Left lobe of liver (tissue), 2 donors: ENCODE measurements around the gene TLDC2. TPM values are rescaled to one million over a fixed set of nuclear protein-coding genes. Genes with fewer than 3 reads are reported as not detected.
A peak's percentile ranks its signal among the peaks of the same experiment; 100 is the strongest.
"Not testable (repeated sequence)": the region's sequence is repeated elsewhere in the genome, so short reads cannot be mapped to it uniquely, and the experiment has no call there.

Experiments
- ATAC-seq: fragments of 200-7000 bp; cut with Tn5 transposase; one replicate; pipeline ENCODE4 v1.9.1; 2020; ENCODE audit warnings: mild to moderate bottlenecking, moderate library complexity
- DNase-seq: peaks from one replicate; pipeline ENCODE4 v3.0.0-alpha.2; 2020; ENCODE audit warnings: low spot score
- total RNA-seq: library from RNA; stranded (reverse); gene quantifications from one replicate; pipeline ENCODE4 v1.2.1, GENCODE V29; 2021
- donor health status: DM: no; HTN: no; CAD: no; lungs with moderate emphysema.
- donor health status: DM: no; HTN: yes; CAD: no.

Gene TLDC2
- total RNA-seq, 1 donor from 2014 or later, result not detected

DNA sequence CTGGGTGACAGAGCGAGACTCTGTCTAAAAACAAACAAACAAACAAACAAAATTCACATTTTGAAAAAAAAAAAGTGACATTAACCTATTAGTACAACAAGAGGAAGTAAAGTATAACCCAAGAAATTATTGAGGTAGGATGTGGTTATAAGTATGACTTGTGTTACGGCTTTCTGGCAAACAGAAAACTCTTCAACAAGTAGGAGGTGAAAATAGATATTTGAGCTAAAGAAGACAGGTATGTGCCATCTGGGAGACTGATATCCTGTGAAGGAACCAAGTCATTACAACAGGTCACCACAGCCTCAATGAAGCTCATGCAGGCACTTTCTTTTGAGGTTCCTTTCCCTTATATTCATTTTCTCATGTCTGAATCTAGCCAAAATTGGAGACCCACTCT lies 28.8 kb downstream of the TLDC2 start:
- ATAC-seq (no peak), DNase-seq (no peak)

DNA sequence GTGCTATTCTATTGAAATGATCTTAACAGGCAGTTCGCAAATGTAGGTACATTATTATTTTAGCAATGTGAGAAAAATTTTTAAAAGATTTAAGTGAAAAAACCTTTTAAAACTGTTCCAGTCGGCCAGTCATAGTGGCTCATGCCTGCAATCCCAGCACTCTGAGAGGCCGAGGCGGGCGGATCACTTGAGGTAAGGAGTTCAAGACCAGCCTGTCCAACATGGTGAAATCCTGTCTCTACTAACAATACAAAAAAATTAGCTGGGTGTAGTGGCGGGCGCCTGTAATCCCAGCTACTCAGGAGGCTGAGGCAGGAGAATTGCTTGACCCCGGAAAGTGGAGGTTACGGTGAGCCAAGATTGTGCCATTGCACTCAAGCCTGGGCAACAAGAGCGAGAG lies 29.6 kb downstream of the TLDC2 start:
- not testable (repeated sequence) for DNase-seq, ATAC-seq

DNA sequence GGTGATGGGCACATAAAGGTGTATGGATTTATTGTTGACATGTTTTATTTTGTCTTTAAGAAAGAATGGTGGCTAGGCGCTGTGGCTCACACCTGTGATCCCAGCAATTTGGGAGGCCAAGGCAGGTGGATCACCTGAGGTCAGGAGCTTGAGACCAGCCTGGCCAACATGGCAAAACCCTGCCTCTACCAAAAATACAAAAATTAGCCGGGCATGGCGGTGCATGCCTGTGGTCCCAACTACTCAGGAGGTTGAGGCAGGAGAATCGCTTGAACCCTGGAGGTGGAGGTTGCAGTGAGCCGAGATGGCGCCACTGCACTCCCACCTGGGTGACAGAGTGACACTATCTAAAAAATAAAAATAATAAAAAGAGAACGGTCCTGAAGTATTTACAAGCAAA lies 30.1 kb downstream of the TLDC2 start:
- DNase-seq, ATAC-seq: not testable (repeated sequence)

DNA sequence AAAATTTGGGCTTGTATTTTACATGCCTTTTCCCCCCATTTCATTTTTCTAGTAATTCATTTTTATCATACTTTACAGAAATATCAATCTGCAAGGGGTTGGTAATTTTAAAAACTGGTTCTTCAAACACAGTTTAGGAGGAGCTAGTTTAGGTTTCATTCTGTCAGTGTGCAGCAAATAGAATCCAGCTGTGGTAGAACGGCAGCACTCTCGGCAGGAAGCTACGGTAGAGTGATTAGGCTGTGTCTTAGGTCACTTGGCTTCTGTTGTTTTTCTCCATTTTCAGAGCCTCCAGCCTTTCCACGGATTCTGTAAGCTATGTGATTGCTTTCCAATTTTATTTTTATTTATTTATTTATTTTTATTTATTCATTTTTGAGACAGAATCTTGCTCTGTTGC lies 32.7 kb downstream of the TLDC2 start:
- no peak for ATAC-seq
- no peak for DNase-seq

DNA sequence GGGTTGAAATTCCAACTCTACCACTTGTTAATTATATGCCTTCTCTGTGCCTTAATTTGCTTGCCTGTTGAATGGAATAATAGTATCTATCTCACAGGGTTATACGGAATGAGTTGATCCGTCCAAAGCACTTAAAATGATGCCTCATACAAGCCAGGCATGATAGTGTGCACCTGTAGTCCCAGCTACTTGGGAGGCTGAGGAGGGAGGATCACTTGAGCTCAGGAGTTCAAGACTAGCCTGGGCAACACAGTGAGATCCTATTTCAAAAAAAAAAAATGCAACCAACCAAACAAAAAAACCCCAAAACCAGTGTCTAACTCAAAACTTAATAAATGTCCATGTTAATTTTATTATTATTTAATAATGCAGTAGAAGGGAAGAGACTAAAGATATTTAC lies 40.3 kb downstream of the TLDC2 start:
- ATAC-seq (no peak), DNase-seq (no peak)

DNA sequence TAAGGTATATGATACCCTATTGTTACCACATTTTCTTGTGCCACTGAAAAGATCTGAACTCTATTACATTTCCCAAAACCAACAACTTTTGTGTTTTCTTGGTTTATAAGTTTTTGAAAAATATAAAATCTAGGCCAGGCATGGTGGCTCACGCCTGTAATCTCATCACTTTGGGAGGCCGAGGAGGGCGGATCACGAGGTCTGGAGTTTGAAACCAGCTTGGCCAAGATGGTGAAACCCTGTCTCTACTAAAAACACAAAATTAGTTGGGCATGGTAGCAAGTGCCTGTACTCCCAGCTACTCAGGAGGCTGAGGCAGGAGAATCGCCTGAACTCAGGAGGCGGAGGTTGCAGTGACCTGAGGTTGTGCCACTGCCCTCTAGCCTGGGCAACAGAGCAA lies 41.3 kb downstream of the TLDC2 start:
- DNase-seq (no peak), ATAC-seq (no peak)

DNA sequence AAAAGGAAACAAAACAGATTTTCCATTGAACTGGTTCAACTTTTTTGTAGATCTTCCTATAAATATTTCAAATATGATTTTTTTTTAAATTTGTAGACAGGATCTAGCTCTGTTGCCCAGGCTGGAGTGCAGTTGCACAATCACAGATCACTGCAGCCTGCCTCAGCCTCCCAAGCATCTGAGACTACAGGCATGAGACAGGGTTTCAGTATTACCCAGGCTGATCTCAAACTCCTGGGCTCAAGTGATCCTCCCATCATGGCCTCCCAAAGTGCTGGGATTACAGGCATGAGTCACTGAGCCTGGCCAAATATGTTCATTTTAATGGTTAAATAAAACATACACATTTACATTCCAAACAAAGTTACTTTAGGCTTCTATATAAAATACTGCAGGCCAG lies 42.0 kb downstream of the TLDC2 start:
- ATAC-seq (no peak), DNase-seq (no peak)

DNA sequence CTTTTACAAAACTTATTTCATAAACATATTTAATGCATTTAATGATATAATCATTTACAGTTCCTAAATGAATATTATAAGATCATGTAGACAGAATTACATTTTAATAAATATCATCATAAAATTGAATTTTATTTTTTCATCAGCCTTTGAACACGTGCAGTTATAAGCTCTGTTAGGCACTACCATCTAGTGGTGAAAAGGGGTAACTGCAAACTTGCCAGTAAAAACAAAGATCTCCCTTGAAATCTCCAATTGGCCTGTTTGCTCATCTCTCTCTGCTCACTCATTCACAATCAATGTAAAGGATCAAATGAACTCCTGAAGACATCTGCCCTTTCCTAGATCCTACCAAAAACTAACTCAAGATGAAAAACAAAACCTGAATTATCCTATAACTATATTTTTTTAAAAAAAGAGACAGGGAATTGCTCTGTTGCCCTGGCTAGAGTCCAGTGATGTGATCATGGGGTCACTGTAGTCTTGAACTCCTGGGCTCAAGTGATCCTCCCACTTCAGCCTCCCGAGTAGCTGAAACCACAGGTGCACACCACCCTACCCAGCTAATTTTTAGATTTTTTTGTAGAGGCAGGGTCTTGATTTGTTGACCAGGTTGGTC lies 43.9 kb downstream of the TLDC2 start:
- no peak for DNase-seq
- ATAC-seq, result peak; percentile 96

DNA sequence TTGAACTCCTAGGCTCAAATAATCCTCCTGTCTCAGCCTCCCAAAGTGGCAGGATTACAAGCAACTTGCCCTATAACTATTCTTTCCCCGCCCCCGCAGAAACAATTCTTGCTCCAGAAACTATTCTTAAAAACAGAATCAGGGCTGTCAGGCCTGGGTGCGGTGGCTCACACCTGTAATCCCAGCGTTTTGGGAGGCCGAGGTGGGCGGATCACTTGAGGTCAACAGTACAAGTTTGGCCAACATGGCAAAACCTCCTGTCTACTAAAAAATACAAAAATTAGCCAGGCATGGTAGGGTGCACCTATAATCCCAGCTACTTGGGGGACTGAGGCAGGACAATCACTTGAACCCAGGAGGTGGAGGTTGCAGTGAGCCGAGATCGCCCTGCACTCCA lies 44.4 kb downstream of the TLDC2 start:
- DNase-seq, result no peak

DNA sequence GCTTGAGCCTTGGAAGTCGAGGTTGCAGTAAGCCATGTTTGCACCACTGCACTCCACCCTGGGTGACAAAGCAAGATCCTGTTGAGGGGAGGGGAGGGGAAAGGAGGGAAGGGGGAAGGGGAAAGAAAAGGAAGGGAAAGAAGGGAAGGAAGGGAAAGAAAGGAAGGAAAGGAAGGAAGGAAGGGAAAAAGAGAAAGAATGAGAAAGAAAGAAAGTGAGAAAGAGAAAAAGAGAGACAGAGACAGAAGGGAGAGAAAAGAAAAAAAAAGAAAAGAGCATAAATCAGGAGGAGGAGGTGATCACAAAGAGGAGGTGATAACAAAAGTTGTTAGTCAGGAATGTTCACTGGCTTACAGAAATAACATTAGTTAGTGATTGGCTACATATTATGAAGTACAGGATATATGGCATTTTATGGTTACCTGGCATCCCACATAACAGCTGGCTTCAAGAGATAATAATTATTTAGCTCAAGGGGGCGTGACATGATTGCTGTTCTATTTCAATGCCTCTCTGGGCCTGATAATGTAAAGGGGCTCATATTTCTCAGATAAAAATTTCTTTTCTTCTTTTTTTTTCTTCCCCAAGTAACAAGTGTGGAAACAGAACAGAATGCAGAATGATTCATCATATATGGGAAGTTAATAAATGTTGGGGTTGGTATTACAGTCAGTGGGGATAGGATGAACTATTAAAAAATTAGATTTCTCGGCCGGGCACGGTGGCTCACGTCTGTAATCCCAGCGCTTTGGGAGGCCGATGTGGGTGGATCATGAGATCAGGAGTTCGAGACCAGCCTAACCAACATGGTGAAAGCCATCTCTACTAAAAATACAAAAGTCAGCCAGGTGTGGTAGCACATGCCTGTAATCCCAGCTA lies 48.5 kb downstream of the TLDC2 start:
- no peak for ATAC-seq
- DNase-seq, result no peak

More for the DNA sequence above, 44.4 kb downstream of the TLDC2 start:
- ATAC-seq, result no peak

DNA sequence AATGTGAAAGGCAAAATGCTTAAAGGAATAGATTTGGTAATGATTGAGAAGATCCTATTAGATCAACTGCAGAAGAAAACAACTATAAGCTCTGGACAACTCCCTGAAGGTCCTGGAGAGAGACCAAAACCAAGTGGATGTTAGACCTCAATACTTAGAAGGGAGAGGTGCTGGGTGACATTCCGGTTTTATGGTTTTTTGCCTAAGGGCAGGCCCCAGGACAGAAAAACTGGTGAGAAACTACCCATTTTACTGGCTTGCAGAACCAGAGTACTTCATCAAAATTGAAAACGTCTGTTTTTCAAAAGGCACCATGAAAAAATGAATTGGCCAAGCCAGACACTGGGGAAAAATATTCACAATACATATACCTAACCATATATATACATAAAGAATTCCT lies 49.3 kb downstream of the TLDC2 start:
- no peak for ATAC-seq
- DNase-seq, result no peak

DNA sequence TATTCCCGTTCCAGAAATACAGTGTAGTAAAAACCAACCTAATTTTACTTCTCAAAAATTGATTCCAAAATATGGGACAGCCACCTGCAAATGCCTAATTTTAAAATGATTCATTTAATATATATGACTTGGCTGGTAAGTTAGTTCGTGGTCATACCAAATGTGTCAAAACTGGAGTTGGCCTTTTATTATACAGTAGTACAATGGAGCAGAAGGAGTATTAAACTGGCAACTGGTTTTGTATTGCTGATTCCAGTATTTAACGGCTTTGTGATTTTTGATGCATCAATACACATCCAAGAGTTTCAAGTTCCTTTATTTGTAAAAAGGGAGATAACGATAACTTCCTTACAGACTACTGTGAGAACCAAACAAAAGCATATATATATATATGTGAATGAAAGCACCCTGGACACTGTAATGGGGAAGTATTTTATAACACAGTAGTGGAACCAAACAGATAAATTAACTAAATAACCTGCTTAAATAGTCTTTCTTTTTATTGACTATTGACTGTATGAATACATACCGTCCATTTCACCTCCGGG lies 50.8 kb downstream of the TLDC2 start:
- no peak for ATAC-seq
- no peak for DNase-seq

DNA sequence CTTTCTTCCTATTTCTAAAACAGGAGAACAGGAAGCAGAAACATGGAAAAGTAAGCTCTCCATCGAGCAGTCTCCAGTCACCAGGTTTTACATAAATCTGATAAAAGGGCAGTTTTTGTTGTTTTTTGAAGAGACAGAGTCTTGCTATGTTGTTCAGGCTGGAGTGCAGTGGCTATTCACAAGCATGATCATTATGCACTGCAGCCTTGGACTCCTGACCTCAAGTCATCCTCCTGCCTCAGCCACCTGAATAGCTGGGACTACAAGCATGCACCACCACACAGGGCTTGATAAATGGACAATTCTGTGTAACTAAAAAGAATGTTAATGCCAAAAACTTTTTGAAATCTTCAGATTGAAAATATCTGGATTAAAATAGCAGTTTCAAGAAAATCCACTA lies 51.8 kb downstream of the TLDC2 start:
- DNase-seq, result no peak
- ATAC-seq, result no peak

DNA sequence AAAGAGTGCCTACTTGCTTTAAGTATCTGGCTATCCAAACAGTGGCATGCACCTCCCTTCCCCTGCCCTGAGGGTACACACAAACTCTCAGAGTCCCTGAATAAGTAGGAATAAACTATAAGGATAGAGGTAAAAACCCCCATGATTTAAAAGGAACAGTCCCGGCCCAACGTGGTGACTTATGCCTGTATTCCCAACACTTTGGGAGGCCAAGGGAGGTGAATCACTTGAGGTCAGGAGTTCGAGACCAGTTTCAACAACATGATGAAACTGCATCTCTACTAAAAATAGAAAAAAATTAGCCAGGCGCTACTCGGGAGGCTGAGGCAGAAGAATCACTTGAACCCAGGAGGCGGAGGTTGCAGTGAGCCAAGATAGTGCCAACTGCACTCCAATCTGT lies 53.4 kb downstream of the TLDC2 start:
- DNase-seq (no peak), ATAC-seq (no peak)

DNA sequence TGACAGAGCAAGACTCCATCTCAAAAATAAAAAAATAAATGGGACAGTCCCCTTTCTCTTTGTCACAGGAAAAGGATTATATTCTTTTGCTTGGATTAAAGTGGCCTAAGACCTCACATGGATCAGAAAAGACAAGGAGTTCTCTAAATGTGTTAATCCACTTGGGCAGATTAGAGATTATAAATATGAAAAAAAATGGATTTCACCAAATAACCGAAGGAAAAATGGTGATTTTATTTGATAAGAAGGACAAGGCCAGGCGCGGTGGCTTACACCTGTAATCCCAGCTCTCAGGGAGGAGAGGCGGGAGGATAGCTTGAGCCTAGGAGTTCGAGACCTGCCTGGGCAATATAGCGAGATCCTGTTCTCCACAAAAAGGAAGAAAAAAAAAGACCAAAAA lies 53.8 kb downstream of the TLDC2 start:
- no peak for DNase-seq
- no peak for ATAC-seq

DNA sequence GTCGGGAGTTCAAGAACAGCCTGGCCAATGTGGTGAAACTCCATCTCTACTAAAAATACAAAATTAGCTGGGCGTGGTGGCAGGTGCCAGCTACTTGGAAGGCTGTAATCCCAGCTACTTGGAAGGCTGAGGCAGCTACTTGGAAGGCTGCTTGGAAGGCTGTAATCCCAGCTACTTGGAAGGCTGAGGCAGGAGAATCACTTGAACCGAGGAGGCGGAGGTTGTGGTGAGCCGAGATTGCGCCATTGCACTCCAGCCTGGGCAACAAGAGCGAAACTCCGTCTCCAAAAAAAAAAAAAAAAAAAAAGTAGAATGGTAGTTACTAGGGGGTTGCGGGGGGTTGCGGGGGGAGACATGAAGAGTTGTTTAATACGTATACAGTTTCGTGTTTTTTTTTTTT lies 56.1 kb downstream of the TLDC2 start:
- not testable (repeated sequence) for ATAC-seq, DNase-seq

DNA sequence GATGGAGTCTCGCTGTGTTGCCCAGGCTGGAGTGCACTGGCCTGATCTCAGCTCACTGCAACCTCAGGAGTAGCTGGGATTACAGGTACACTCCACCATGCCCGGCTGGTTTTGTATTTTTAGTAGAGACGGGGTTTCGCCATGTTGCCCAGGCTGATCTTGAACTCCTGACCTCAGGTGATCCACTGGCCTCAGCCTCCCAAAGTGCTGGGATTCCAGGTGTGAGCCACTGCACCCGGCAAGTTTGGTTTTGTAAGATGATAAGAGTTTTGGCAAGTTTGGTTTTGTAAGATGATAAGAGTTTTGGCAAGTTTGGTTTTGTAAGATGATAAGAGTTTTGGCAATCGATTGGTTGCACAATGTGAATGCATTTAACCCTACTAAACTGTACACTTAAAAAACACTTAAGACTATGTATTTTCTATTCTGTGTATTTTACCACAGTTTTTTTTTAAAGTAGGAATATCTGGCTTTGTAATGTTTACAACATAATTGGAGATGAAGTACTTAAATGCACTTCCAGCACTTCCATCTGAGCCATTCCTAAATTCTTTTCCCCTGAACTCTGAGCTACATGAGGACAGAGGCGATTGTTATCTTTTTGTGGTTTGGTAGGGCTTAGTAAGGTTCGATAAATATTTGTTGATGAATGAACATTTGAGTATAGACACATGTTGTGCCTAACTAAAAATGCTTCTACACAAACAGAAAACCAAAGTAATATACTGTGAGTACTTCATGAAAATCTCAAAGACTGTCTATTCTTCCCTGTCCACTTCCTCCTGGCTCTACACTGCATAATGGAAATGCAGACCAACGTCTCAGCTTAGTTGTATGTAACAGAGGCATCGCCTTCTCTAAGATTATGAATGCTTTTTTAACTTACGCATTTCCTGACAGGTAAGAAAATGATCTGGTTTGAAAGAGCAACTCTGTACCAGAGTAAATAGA lies 56.8 kb downstream of the TLDC2 start:
- no peak for DNase-seq
- peak; percentile 33 for ATAC-seq

DNA sequence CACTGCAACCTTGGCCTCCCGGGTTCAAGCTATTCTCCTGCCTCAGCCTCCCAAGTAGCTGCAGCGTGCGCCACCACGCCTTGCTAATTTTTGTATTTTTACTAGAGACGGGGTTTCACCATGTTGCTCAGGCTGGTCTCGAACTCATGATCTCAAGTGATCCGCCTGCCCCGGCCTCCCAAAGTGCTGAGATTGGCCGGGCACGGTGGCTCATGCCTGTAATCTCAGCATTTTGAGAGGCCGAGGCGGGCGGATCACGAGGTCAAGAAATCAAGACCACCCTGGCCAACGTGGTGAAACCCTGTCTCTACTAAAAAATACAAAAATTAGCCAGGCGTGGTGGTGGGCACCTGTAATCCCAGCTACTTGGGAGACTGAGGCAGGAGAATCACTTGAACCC lies 57.6 kb downstream of the TLDC2 start:
- ATAC-seq, DNase-seq: not testable (repeated sequence)

DNA sequence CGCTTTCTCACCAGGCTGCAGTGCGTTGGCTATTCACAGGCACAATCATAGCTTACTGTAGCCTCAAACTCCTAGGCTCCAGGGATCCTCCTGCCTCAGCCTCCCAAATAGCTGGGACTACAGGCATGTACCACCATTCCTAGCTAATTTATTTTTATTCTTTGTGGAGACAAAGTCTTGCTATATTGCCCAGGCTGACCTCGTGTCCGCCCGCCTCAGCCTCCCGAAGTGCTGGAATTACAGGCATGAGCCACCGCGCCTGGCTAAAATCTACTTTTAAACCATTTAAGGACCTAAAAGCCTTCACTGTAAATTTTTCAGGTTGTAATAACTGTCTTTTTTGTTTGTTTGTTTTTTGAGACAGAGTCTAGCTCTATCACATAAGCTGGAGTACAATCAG lies 60.4 kb downstream of the TLDC2 start:
- ATAC-seq (no peak), DNase-seq (no peak)

DNA sequence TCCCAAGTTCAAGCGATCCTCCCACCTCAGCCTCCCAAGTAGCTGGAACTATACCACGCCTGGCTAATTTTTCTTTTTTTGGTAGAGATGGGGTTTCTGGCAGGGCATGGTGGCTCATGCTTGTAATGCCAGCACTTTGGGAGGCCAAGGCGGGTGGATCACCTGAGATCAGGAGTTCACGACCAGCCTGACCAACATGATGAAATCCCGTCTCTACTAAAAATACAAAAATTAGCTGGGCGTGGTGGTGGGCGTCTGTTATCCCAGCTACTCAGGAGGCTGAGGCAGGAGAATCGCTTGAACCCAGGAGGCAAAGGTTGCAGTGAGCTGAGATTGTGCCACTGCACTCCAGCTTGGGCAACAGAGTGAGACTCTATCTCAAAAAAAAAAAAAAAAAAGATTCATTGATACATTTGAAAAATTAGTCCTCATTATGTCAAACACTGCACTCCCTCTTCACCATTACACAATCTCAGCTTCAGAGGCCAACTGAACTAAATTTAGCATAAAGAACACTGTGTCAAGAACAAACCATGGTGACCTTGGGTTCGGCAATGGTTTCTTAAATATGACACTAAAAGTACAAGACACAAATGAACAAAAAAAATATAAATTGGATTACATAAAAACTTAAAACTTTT lies 60.9 kb downstream of the TLDC2 start:
- DNase-seq, result not testable (repeated sequence)
- ATAC-seq, result peak; percentile 53

DNA sequence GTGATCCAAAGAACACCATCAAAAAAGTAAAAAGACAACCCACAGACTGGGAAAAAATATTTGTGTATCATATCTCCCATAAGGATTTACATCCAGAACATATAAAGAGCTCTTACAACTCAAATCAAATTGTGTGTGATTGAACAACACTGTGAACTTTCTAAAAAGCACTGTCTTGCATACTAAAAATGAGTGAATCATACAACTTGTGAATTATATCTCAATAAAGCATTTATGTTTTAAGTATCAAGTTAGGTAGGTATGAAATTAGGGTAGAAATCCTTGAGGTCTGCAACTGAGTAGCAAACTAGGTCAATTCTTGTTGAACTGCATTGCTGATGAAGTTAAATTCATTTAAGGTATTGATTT lies 61.4 kb downstream of the TLDC2 start:
- ATAC-seq (no peak), DNase-seq (no peak)
